Neural crest cell (in vitro differentiated cells): Measurements from ENCODE around the gene FRMPD2. TPM values are rescaled to one million over a fixed set of nuclear protein-coding genes. Genes with fewer than 3 reads are reported as not detected.

Source experiments
- DNase-seq: peaks from one replicate; pipeline ENCODE4 v3.0.0; 2021; ENCODE audit warnings: low read depth, mixed read lengths, low spot score
- H3K27ac Mint-ChIP-seq: one replicate; pipeline ENCODE4 v1.8.0; 2021; ENCODE audit warnings: mild to moderate bottlenecking, mixed read lengths; ENCODE audit not compliant: unreplicated experiment
- H3K27me3 Mint-ChIP-seq: 2 replicates; pipeline ENCODE4 v1.8.0; 2021; ENCODE audit warnings: low read depth, mild to moderate bottlenecking, mixed read lengths
- H3K36me3 Mint-ChIP-seq: 2 replicates; pipeline ENCODE4 v1.8.0; 2021; ENCODE audit warnings: low read depth, mild to moderate bottlenecking, mixed read lengths
- H3K4me1 Mint-ChIP-seq: 2 replicates; pipeline ENCODE4 v1.8.0; 2021; ENCODE audit warnings: mixed read lengths
- H3K4me3 Mint-ChIP-seq: one replicate; pipeline ENCODE4 v1.8.0; 2021; ENCODE audit warnings: mild to moderate bottlenecking, mixed read lengths
- H3K9me3 Mint-ChIP-seq: 2 replicates; pipeline ENCODE4 v1.8.0; 2021; ENCODE audit warnings: mixed read lengths
- CTCF ChIP-seq: fragments of 200-600 bp; sonication (generic); conservative IDR thresholded peaks from 2 replicates; pipeline ENCODE4 v1.5.0; 2021; ENCODE audit warnings: antibody characterized with exemption, mild to moderate bottlenecking
- total RNA-seq: library from RNA; stranded (reverse); gene quantifications from 2 replicates; pipeline ENCODE4 v1.2.1, GENCODE V29; 2021

Gene FRMPD2
- total RNA-seq, 1 donor from 2014 or later: 0.26 TPM

GRCh38 chr10:48255722-48256121 lies 18.8 kb downstream of the FRMPD2 start:
- no peak overlapping the region for H3K4me3 Mint-ChIP-seq
- no peaks in the 10 kb centered on the region for H3K36me3 Mint-ChIP-seq
- no peak for DNase-seq
- peak overlapping the region; percentile 37 for H3K27ac Mint-ChIP-seq
- peaks cover 11% of the 10 kb centered on the region for H3K4me1 Mint-ChIP-seq
- TF ChIP-seq CTCF: no peak
- no peaks in the 10 kb centered on the region for H3K27me3 Mint-ChIP-seq
- H3K9me3 Mint-ChIP-seq: no peaks in the 10 kb centered on the region

DNA sequence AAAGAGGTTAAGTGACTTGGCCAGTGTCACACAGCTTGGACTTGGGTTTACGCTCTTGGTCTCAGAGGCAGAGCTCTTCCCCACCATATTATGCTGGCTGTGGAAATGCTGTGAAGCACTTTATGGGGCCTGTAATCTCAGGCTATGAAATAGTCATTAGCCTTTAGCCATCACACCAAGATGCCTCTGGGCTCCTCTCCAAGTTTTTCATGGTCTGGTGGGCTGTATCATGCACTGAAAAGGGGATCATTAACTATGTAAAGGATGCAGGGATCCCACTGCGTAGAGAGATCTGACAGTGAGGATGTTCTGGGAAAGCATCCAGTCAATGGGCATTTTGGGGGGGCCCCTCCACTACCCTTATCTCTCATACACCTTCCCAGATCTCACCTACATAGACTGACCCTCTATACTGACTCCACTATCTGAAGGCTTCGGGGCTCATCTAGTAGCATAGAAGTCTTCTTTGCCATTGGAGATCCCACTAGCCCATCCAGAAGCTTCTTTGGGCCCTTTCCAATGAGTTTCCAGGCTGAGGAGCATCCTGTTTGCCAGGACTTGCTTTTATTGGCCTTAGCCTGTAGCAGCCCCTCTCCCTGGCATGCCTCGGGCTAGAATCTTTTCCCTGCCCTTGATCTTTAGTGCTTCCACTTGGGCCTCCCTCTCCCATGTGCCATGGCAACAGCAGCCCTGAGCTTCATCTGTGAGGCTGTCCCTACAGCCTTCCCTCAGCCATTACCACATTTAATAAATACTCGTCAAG lies 19.6 kb downstream of the FRMPD2 start:
- H3K36me3 Mint-ChIP-seq: no peaks in the 10 kb centered on the region
- TF ChIP-seq CTCF: no peak
- H3K27me3 Mint-ChIP-seq: no peaks in the 10 kb centered on the region
- no peak for DNase-seq
- peaks cover 11% of the 10 kb centered on the region for H3K4me1 Mint-ChIP-seq
- no peak overlapping the region for H3K27ac Mint-ChIP-seq
- H3K4me3 Mint-ChIP-seq: no peak overlapping the region
- H3K9me3 Mint-ChIP-seq: no peaks in the 10 kb centered on the region

DNA sequence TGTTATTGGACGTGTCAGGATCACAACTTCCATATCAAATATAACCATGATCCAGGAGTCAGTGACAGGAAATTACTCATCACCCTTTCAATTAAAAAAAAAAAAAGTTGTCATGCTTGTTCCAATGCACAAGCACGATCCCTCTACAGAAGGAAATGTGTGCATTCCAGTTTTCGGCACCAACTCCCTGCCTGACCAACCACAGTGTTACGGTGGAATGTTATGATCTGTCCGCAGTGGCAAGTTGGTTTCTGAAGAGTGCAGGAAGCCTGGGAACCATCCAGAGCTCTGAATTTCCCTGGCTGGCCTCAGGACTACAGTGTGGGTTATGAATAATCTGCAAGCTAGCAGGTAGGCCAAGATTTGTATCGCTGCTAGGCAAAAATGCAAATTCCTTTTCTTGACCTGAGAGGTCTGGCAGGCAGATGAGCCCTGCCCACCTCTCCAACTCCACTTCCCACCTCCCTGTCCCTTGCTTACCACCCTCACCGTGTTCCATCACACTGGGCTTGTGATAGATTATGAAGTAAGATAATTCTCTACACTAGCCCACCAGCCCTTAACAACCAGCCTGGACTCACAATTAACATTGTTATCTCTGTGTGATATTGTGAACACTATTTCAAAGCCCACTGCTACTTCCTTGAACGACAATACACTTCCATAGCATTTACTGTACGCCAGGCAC lies 20.4 kb downstream of the FRMPD2 start:
- no peak for DNase-seq
- Mint-ChIP-seq H3K27ac (no peak overlapping the region), H3K4me1 (peaks cover 11% of the 10 kb centered on the region), H3K4me3 (no peak overlapping the region), H3K36me3 (no peaks in the 10 kb centered on the region), H3K9me3 (no peaks in the 10 kb centered on the region), H3K27me3 (no peaks in the 10 kb centered on the region)
- TF ChIP-seq CTCF: no peak

- Mint-ChIP-seq H3K9me3 (no peaks in the 10 kb centered on the region), H3K4me3 (no peak overlapping the region), H3K27ac (no peak overlapping the region), H3K4me1 (peaks cover 11% of the 10 kb centered on the region), H3K36me3 (no peaks in the 10 kb centered on the region), H3K27me3 (no peaks in the 10 kb centered on the region)
- DNase-seq: no peak
- TF ChIP-seq CTCF: no peak
Measured at GRCh38 chr10:48252354-48252650, 22.2 kb downstream of the FRMPD2 start.

- Mint-ChIP-seq H3K9me3 (no peaks in the 10 kb centered on the region), H3K27me3 (no peaks in the 10 kb centered on the region), H3K36me3 (no peaks in the 10 kb centered on the region), H3K27ac (no peak overlapping the region), H3K4me1 (peaks cover 11% of the 10 kb centered on the region), H3K4me3 (no peak overlapping the region)
- DNase-seq: no peak
- no peak for TF ChIP-seq CTCF
Measured at GRCh38 chr10:48251525-48252353, 22.8 kb downstream of the FRMPD2 start.
